Measurements from ENCODE around the gene RBFOX2.

RBFOX2 gene

DNA sequence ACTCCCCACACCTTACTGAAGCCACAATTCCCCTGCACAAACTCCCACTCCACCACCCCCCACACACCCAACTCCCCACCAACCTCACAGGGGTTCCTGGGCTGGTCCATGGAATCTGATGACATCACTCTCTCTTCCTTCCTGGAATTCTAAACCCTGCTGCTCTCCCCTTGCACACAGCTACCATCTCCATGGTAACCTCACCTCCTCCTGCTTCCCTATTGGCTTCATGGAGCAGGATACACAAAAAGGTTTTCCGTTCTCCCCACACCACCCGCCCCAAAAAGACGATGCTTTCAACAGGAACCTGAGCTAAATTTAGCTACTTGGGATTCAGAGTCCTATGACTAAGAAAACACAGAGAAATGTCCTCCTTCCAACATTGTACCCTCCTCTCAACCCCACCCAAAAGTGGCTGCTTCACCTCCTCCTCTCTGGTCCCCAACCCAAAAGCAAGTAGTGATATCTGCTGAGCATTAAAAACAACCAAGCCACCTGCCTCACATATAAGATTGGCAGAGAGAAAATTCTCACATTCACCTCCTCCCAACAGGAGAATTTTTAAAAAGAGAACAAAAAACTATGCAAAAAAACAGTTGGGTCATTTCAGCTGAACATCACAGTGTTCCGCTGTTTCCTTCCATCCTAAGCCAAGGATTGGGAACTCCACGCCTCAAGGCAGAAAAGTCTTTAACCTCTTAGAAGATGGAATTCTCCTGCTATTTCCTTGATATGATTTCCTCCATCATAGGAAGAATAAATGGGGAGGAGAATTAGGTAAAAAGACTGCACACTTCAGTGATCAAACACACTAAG is 66.9 kb downstream of the RBFOX2 start:
- no peak overlapping the region for H3K4me3 ChIP-seq (replicated peaks in 1 of 2; ENCODE audit: low read depth in 2 of 2, low read length in 2 of 2)
- TF ChIP-seq, protein P1, sequence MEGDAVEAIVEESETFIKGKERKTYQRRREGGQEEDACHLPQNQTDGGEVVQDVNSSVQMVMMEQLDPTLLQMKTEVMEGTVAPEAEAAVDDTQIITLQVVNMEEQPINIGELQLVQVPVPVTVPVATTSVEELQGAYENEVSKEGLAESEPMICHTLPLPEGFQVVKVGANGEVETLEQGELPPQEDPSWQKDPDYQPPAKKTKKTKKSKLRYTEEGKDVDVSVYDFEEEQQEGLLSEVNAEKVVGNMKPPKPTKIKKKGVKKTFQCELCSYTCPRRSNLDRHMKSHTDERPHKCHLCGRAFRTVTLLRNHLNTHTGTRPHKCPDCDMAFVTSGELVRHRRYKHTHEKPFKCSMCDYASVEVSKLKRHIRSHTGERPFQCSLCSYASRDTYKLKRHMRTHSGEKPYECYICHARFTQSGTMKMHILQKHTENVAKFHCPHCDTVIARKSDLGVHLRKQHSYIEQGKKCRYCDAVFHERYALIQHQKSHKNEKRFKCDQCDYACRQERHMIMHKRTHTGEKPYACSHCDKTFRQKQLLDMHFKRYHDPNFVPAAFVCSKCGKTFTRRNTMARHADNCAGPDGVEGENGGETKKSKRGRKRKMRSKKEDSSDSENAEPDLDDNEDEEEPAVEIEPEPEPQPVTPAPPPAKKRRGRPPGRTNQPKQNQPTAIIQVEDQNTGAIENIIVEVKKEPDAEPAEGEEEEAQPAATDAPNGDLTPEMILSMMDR (IDR thresholded peaks at IDR 0.05; ENCODE audit: low read depth, low read length): no peak
- peak; percentile 74 to 91 for DNase-seq (ENCODE audit: low read depth in 2 of 2)

DNA sequence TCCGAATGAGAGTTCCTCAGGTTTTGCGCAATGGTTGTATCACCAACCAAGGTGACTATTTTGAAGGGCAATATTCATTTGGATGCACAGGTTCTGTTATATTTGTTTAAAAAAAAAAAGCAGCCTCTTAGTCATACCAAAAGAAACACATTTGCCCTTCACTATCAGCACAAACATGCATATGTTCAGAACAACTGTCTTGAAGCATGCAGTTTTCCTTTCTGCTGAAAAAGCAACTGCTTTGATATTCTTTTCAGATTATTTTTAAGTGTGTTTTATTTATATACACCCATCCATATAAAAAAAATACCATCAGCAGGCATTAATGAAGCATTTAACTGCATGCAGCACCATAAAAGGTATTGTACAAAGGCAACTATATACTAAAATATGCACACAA is 67.8 kb downstream of the RBFOX2 start:
- DNase-seq (ENCODE audit: low read depth in 2 of 2): no peak
- TF ChIP-seq, protein P1 (IDR thresholded peaks at IDR 0.05; ENCODE audit: low read depth, low read length): no peak
- no peak overlapping the region for H3K4me3 ChIP-seq (replicated peaks in 1 of 2; ENCODE audit: low read depth in 2 of 2, low read length in 2 of 2)

GRCh38 chr22:35959121-35959800 is 69.4 kb downstream of the RBFOX2 start:
- H3K4me3 ChIP-seq (replicated peaks in 1 of 2; ENCODE audit: low read depth in 2 of 2, low read length in 2 of 2): no peak overlapping the region
- no peak for DNase-seq (ENCODE audit: low read depth in 2 of 2)
- TF ChIP-seq, protein P1 (IDR thresholded peaks at IDR 0.05; ENCODE audit: low read depth, low read length): no peak

DNA sequence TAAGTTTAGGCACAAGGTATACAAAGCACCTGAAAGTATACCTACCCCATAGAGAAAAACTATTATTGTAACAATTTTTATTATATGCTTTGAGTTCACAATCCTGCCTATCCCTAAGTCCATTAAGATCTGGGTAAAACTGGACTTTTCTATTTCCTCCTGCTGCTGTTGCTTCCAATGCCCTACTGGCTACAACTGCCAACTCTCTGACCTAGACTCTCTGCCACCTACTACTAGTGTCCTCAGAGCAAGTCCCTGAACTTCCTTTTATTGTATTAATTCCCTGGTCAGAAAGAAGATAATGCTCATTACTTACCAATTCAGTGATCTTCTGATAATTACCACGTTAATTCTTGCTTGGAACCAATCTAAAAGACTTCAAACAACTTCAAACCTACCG is 70.3 kb downstream of the RBFOX2 start:
- TF ChIP-seq, protein P1 (IDR thresholded peaks at IDR 0.05; ENCODE audit: low read depth, low read length): no peak

DNA sequence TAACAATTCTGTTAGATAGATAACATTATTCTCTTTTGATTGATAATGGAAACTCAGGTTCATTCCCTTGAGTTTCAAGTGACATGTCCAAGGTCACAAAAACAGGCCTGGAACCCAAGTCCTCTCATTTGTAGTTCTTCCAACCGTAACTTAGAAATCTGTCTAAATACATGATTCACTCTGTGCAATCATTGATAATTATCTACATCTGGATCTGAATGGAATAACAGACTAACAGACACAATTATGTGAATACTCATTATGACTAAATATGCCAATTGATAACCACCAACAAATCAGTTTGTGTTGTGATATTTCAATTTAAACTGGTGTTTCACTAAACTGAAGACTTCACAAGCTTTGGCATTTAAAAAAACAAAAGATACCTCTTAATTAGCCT is 71.0 kb downstream of the RBFOX2 start:
- H3K4me3 ChIP-seq (replicated peaks in 1 of 2; ENCODE audit: low read depth in 2 of 2, low read length in 2 of 2): no peak overlapping the region
- DNase-seq (ENCODE audit: low read depth in 2 of 2): no peak
- TF ChIP-seq, protein P1 (IDR thresholded peaks at IDR 0.05; ENCODE audit: low read depth, low read length): no peak

More for the DNA sequence above, 70.3 kb downstream of the RBFOX2 start:
- H3K4me3 ChIP-seq (replicated peaks in 1 of 2; ENCODE audit: low read depth in 2 of 2, low read length in 2 of 2): no peak overlapping the region
- DNase-seq (ENCODE audit: low read depth in 2 of 2): no peak

DNA sequence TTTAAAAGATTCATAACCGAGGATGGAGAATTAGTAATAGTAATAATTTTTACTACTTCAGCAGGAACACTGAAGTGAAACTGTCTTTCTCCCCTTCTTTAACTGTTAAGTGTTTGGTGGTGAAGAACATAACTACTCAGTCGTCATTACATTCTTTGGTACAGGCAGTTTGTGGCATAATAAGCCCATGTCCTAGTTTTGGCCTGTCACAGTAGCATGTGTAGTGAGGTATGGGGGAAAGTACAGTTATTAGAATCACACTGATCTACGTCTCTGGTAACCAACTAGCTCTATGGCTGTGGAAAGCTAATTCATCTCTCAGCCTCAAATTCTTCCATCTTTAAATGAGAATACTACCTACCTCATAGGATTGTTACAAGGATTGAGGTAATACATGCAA is 71.8 kb downstream of the RBFOX2 start:
- no peak overlapping the region for H3K4me3 ChIP-seq (replicated peaks in 1 of 2; ENCODE audit: low read depth in 2 of 2, low read length in 2 of 2)
- TF ChIP-seq, protein P1 (IDR thresholded peaks at IDR 0.05; ENCODE audit: low read depth, low read length): no peak
- DNase-seq (ENCODE audit: low read depth in 2 of 2): no peak
